ENCODE data around the gene VPS9D1. TPM values are rescaled to one million over a fixed set of nuclear protein-coding genes. Genes with fewer than 3 reads are reported as not detected.

The VPS9D1 gene
- total and polyA plus RNA-seq, 2 experiments from 2014 or later, result 2.1 to 2.2 TPM

DNA sequence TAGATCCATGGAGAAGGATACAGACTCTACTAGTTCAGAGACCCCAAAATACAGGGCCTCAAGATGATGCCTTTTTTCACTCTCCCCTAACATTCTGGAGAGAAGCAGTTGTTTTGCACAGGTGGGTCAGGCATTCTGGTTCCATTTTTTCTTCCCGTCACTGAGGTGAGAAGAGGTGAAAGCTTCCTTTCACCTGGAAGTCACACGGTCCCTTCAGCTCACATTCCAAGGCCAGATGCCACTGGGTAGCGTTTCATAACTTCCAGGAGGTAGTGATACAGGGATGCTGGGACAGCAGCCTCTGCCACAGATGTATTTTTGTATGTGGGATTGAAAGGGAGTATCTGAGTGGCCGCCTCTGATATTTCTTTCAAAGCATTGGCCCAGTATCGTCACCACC lies 32.3 kb downstream of the VPS9D1 start:
- 0 out of 2 replicates have a peak, but pooled peaks cover 9% of the 10 kb centered on the region for H3F3A ChIP-seq (replicated peaks; ENCODE audit: low read depth)
- no peak for ATAC-seq

More for the DNA sequence above, 32.3 kb downstream of the VPS9D1 start:
- Histone ChIP-seq H2AFZ (no peak overlapping the region), H3K36me3 (ENCODE audit: insufficient read depth) (0 out of 2 replicates have a peak, but pooled peaks cover 2% of the 10 kb centered on the region), H3K4me2 (no peak overlapping the region), H3K27me3 (ENCODE audit: insufficient read depth) (no peaks in the 10 kb centered on the region), H3K4me1 (ENCODE audit: insufficient read depth) (0 out of 2 replicates have a peak, but pooled peaks cover 8% of the 10 kb centered on the region), H3K27ac (ENCODE audit: low read depth) (no peak overlapping the region), H3K4me3 (no peak overlapping the region), H4K20me1 (replicated peaks; ENCODE audit: insufficient read depth) (peaks cover 4% of the 10 kb centered on the region; the same call in 1 of the 2 replicates), H3K79me2 (replicated peaks; ENCODE audit: insufficient read depth) (peaks cover 12% of the 10 kb centered on the region), H3K9me2 (ENCODE audit: insufficient read depth) (0 out of 2 replicates have a peak, but pooled peaks cover 4% of the 10 kb centered on the region)
- Mint-ChIP-seq H3K27ac (no peak overlapping the region), H3K9me3 (peaks cover 30% of the 10 kb centered on the region), H3K4me3 (peak overlapping the region; percentile 89; the same call in 2 of the 3 replicates), H3K4me1 (peaks cover 7% of the 10 kb centered on the region; the same call in 2 of the 3 replicates), H3K27me3 (ENCODE audit: insufficient read depth, low read depth, poor library complexity) (peaks cover 18% of the 10 kb centered on the region), H3K36me3 (ENCODE audit: low read depth) (peaks cover 69% of the 10 kb centered on the region)
- no peak for DNase-seq (ENCODE audit: low spot score)
- TF ChIP-seq CREB1 (CRISPR knock-in tag; IDR thresholded peaks at IDR 0.05; ENCODE audit: low read depth) (no peak), STAT1 (IDR thresholded peaks at IDR 0.05; ENCODE audit: unreplicated experiment) (no peak), JUNB (IDR thresholded peaks at IDR 0.05; ENCODE audit: unreplicated experiment) (no peak), EZH2 (IDR thresholded peaks at IDR 0.05; ENCODE audit: low read depth, unreplicated experiment) (no peak), ZNF331 (CRISPR knock-in tag; IDR thresholded peaks at IDR 0.05; ENCODE audit: low read depth) (no peak), ZNF114 (CRISPR knock-in tag; IDR thresholded peaks at IDR 0.05) (no peak), EZH2phosphoT487 (IDR thresholded peaks at IDR 0.05; ENCODE audit: unreplicated experiment) (no peak), NANOG (IDR thresholded peaks at IDR 0.05; ENCODE audit: borderline replicate concordance) (no peak), POLR2AphosphoS5 (IDR thresholded peaks at IDR 0.05; ENCODE audit: low read depth) (no peak)
- TF ChIP-seq, protein P1, sequence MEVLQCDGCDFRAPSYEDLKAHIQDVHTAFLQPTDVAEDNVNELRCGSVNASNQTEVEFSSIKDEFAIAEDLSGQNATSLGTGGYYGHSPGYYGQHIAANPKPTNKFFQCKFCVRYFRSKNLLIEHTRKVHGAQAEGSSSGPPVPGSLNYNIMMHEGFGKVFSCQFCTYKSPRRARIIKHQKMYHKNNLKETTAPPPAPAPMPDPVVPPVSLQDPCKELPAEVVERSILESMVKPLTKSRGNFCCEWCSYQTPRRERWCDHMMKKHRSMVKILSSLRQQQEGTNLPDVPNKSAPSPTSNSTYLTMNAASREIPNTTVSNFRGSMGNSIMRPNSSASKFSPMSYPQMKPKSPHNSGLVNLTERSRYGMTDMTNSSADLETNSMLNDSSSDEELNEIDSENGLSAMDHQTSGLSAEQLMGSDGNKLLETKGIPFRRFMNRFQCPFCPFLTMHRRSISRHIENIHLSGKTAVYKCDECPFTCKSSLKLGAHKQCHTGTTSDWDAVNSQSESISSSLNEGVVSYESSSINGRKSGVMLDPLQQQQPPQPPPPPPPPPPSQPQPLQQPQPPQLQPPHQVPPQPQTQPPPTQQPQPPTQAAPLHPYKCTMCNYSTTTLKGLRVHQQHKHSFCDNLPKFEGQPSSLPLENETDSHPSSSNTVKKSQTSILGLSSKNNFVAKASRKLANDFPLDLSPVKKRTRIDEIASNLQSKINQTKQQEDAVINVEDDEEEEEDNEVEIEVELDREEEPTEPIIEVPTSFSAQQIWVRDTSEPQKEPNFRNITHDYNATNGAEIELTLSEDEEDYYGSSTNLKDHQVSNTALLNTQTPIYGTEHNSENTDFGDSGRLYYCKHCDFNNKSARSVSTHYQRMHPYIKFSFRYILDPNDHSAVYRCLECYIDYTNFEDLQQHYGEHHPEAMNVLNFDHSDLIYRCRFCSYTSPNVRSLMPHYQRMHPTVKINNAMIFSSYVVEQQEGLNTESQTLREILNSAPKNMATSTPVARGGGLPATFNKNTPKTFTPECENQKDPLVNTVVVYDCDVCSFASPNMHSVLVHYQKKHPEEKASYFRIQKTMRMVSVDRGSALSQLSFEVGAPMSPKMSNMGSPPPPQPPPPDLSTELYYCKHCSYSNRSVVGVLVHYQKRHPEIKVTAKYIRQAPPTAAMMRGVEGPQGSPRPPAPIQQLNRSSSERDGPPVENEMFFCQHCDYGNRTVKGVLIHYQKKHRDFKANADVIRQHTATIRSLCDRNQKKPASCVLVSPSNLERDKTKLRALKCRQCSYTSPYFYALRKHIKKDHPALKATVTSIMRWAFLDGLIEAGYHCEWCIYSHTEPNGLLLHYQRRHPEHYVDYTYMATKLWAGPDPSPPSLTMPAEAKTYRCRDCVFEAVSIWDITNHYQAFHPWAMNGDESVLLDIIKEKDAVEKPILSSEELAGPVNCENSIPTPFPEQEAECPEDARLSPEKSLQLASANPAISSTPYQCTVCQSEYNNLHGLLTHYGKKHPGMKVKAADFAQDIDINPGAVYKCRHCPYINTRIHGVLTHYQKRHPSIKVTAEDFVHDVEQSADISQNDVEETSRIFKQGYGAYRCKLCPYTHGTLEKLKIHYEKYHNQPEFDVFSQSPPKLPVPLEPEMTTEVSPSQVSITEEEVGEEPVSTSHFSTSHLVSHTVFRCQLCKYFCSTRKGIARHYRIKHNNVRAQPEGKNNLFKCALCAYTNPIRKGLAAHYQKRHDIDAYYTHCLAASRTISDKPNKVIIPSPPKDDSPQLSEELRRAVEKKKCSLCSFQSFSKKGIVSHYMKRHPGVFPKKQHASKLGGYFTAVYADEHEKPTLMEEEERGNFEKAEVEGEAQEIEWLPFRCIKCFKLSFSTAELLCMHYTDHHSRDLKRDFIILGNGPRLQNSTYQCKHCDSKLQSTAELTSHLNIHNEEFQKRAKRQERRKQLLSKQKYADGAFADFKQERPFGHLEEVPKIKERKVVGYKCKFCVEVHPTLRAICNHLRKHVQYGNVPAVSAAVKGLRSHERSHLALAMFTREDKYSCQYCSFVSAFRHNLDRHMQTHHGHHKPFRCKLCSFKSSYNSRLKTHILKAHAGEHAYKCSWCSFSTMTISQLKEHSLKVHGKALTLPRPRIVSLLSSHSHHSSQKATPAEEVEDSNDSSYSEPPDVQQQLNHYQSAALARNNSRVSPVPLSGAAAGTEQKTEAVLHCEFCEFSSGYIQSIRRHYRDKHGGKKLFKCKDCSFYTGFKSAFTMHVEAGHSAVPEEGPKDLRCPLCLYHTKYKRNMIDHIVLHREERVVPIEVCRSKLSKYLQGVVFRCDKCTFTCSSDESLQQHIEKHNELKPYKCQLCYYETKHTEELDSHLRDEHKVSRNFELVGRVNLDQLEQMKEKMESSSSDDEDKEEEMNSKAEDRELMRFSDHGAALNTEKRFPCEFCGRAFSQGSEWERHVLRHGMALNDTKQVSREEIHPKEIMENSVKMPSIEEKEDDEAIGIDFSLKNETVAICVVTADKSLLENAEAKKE (CRISPR knock-in tag; IDR thresholded peaks at IDR 0.05), result no peak
- TF ChIP-seq, protein P2, sequence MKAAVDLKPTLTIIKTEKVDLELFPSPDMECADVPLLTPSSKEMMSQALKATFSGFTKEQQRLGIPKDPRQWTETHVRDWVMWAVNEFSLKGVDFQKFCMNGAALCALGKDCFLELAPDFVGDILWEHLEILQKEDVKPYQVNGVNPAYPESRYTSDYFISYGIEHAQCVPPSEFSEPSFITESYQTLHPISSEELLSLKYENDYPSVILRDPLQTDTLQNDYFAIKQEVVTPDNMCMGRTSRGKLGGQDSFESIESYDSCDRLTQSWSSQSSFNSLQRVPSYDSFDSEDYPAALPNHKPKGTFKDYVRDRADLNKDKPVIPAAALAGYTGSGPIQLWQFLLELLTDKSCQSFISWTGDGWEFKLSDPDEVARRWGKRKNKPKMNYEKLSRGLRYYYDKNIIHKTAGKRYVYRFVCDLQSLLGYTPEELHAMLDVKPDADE (IDR thresholded peaks at IDR 0.05), result no peak
- TF ChIP-seq, protein P3, sequence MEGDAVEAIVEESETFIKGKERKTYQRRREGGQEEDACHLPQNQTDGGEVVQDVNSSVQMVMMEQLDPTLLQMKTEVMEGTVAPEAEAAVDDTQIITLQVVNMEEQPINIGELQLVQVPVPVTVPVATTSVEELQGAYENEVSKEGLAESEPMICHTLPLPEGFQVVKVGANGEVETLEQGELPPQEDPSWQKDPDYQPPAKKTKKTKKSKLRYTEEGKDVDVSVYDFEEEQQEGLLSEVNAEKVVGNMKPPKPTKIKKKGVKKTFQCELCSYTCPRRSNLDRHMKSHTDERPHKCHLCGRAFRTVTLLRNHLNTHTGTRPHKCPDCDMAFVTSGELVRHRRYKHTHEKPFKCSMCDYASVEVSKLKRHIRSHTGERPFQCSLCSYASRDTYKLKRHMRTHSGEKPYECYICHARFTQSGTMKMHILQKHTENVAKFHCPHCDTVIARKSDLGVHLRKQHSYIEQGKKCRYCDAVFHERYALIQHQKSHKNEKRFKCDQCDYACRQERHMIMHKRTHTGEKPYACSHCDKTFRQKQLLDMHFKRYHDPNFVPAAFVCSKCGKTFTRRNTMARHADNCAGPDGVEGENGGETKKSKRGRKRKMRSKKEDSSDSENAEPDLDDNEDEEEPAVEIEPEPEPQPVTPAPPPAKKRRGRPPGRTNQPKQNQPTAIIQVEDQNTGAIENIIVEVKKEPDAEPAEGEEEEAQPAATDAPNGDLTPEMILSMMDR (conservative IDR thresholded peaks at IDR 0.05; ENCODE audit: low read depth in 2 of 2), result no peak
- TF ChIP-seq, protein P4, sequence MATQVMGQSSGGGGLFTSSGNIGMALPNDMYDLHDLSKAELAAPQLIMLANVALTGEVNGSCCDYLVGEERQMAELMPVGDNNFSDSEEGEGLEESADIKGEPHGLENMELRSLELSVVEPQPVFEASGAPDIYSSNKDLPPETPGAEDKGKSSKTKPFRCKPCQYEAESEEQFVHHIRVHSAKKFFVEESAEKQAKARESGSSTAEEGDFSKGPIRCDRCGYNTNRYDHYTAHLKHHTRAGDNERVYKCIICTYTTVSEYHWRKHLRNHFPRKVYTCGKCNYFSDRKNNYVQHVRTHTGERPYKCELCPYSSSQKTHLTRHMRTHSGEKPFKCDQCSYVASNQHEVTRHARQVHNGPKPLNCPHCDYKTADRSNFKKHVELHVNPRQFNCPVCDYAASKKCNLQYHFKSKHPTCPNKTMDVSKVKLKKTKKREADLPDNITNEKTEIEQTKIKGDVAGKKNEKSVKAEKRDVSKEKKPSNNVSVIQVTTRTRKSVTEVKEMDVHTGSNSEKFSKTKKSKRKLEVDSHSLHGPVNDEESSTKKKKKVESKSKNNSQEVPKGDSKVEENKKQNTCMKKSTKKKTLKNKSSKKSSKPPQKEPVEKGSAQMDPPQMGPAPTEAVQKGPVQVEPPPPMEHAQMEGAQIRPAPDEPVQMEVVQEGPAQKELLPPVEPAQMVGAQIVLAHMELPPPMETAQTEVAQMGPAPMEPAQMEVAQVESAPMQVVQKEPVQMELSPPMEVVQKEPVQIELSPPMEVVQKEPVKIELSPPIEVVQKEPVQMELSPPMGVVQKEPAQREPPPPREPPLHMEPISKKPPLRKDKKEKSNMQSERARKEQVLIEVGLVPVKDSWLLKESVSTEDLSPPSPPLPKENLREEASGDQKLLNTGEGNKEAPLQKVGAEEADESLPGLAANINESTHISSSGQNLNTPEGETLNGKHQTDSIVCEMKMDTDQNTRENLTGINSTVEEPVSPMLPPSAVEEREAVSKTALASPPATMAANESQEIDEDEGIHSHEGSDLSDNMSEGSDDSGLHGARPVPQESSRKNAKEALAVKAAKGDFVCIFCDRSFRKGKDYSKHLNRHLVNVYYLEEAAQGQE (IDR thresholded peaks at IDR 0.05; ENCODE audit: unreplicated experiment), result no peak

Data from GM23338 (cell line).